Adrenal gland (tissue), 12 donors: ENCODE results near the gene BCAR3. TPM values are rescaled to one million over a fixed set of nuclear protein-coding genes. Genes with fewer than 3 reads are reported as not detected.

Experiments
- DNase-seq, 7 donors: peaks; one replicate each; pipeline ENCODE4 v3.0.0-alpha.2; 2019 to 2020
- H3K27ac ChIP-seq, 5 donors: fragments of 200-600 bp; sonication (generic) in 4 of 5; 1 replicate in 3 of 5; 2 replicates in 2 of 5; pipeline versions ENCODE4 v1.5.1 to v1.8.0; 2016 to 2020; ENCODE audit warnings: mild to moderate bottlenecking in 1 of 5
- H3K27me3 ChIP-seq: fragments of 200-600 bp; 2 replicates; pipeline ENCODE4 v1.8.0; 2021
- H3K36me3 ChIP-seq, 2 donors: fragments of 200-600 bp; replicated peaks in 1 of 2; 1 replicate in 1 of 2; 2 replicates in 1 of 2; pipeline versions ENCODE4 v1.5.1 to v1.8.0; 2018 to 2022
- H3K4me1 ChIP-seq, 2 donors: fragments of 200-600 bp; replicated peaks in 1 of 2; 1 replicate in 1 of 2; 2 replicates in 1 of 2; pipeline versions ENCODE4 v1.5.1 to v1.8.0; 2018 to 2021
- H3K4me3 ChIP-seq, 4 donors: fragments of 200-600 bp; sonication (generic) in 3 of 4; one replicate each; pipeline ENCODE4 v1.5.1; 2016 to 2018
- H3K9me3 ChIP-seq, 3 donors: fragments of 200-600 bp; sonication (generic) in 1 of 3; replicated peaks in 1 of 3; 1 replicate in 2 of 3; 2 replicates in 1 of 3; pipeline versions ENCODE4 v1.5.1 to v1.8.0; 2016 to 2021
- CTCF ChIP-seq, 6 experiments: fragments of 450-650 bp in 4 of 6; fragments of 200-600 bp in 2 of 6; sonication (generic) in 1 of 6; IDR thresholded peaks; 1 replicate in 5 of 6; 2 replicates in 1 of 6; pipeline versions ENCODE4 v1.5.1 to v1.8.0; 2016 to 2021; ENCODE audit warnings: antibody characterized with exemption in 6 of 6, mild to moderate bottlenecking in 2 of 6, moderate library complexity in 1 of 6
- POLR2A ChIP-seq, 2 donors: fragments of 450-650 bp; IDR thresholded peaks; one replicate each; pipeline ENCODE4 v1.6.1; 2017; ENCODE audit warnings: antibody characterized with exemption in 2 of 2, mild to moderate bottlenecking in 2 of 2, moderate library complexity in 1 of 2
- WGBS, 4 donors: extraction: QIAGEN DNeasy Blood & Tissue Kit in 2 of 4; methylation state at CpG; one replicate each; pipeline versions ENCODE4 v1.1.5 to v1.1.7; 2013 to 2017; 5-methylcytosine and 5-hydroxymethylcytosine counted together
- intact Hi-C, 2 donors: fragments of 100-400 bp; cut with DNase I; formaldehyde crosslinking; loops; one replicate each; pipeline versions ENCODE4 v1.14.1 to v1.15.0; 2022 to 2023
- polyA plus RNA-seq, 3 donors: library from polyadenylated mRNA; stranded (reverse); fragments of 200-250 nt in 2 of 3; fragments of 350-450 nt in 1 of 3; fragmentation: Illumina TruSeq in 1 of 3; extraction: RNeasy Lipid Tissue Mini Kit (QIAGEN cat#74804) in 1 of 3; gene quantifications; one replicate each; pipeline ENCODE4 v1.2.3, GENCODE V29; 2013 to 2014
- total RNA-seq, 9 donors: library from RNA; depleted of rRNA in 4 of 9; stranded (reverse); fragments of >200 nt in 4 of 9; fragments of 120-200 nt in 1 of 9; fragmentation: NEBNext Ultra II Directional in 1 of 9; extraction: Animal tissue kit (Norgen Biotek cat#: 25700) in 1 of 9; gene quantifications; one replicate each; pipeline versions ENCODE4 v1.1.0 to v1.2.4, GENCODE V29; 2013 to 2023
- donor health status: healthy with polysubstance abuse.
- donor health status: Bipolar disorder and iron deficiency.
- donor health status: DM: yes; HTN: yes; CAD: no.
- donor health status: DM: no; HTN: no; CAD: no.
- donor health status: DM: no; HTN: no; CAD: no.
- donor health status: DM: yes; HTN: yes; CAD: no.

Gene BCAR3
- total and polyA plus RNA-seq, 12 donors = 6.5 to 31.6 (median 23.9) TPM

GRCh38 chr1:93635614-93636543 lies 45.8 kb downstream of the BCAR3 start:
- intact Hi-C loops = loop anchor here in 1 of 2 donors (10.0 kb wide), 1 partner anchor 209 kb away; no protein-coding TSS in a partner anchor

GRCh38 chr1:93633313-93633712 lies 48.3 kb downstream of the BCAR3 start:
- no peaks in the 10 kb centered on the region for H3K9me3 ChIP-seq
- no peak overlapping the region for H3K4me3 ChIP-seq
- intact Hi-C loops = loop anchor here (5.0 to 10.0 kb wide), 3 partner anchors 44 to 211 kb away; no protein-coding TSS in a partner anchor
- TF ChIP-seq CTCF (IDR thresholded peaks at IDR 0.05) = no peak
- TF ChIP-seq POLR2A (IDR thresholded peaks at IDR 0.05) = no peak
- no peak overlapping the region for H3K27ac ChIP-seq
- peaks cover 0 to 25% of the 10 kb centered on the region in 2 donors for H3K4me1 ChIP-seq
- no peaks in the 10 kb centered on the region for H3K27me3 ChIP-seq
- WGBS, 4 donors = 97 to 98% (median 97%) methylated on average over 4 of the region's 4 CpGs
- no peaks in the 10 kb centered on the region for H3K36me3 ChIP-seq
- no peak for DNase-seq

More at GRCh38 chr1:93635614-93636543, 45.8 kb downstream of the BCAR3 start:
- H3K4me1 ChIP-seq = peaks cover 0 to 19% of the 10 kb centered on the region in 2 donors
- H3K27me3 ChIP-seq = no peaks in the 10 kb centered on the region
- TF ChIP-seq CTCF (IDR thresholded peaks at IDR 0.05) (no peak), POLR2A (IDR thresholded peaks at IDR 0.05) (no peak)
- no peak overlapping the region for H3K4me3 ChIP-seq
- peak overlapping the region in 3 of 5 donors; percentile 2 to 14 (median 10) for H3K27ac ChIP-seq
- H3K36me3 ChIP-seq = peaks cover 0 to 6% of the 10 kb centered on the region in 2 donors
- WGBS, 4 donors = 69 to 83% (median 76%) methylated on average over 14 of the region's 14 CpGs
- DNase-seq = peak in 1 of 7 donors; percentile 27
- no peaks in the 10 kb centered on the region for H3K9me3 ChIP-seq

- 74 to 83% (median 82%) methylated on average over 3 to 5 of the region's 5 CpGs for WGBS, 4 donors
- H3K9me3 ChIP-seq = no peaks in the 10 kb centered on the region
- no peak overlapping the region for H3K4me3 ChIP-seq
- intact Hi-C loops = loop anchor here (5.0 to 10.0 kb wide), 3 partner anchors 46 to 213 kb away; no protein-coding TSS in a partner anchor
- peak in 3 of 6 experiments; percentile 24 to 36 (median 36) for TF ChIP-seq CTCF (IDR thresholded peaks at IDR 0.05)
- no peak for TF ChIP-seq POLR2A (IDR thresholded peaks at IDR 0.05)
- peaks cover 0 to 25% of the 10 kb centered on the region in 2 donors for H3K4me1 ChIP-seq
- DNase-seq = peak in 2 of 7 donors; percentile 30 to 44
- no peak overlapping the region for H3K27ac ChIP-seq
- H3K36me3 ChIP-seq = no peaks in the 10 kb centered on the region
- no peaks in the 10 kb centered on the region for H3K27me3 ChIP-seq
Observed at GRCh38 chr1:93631626-93632365, 49.8 kb downstream of the BCAR3 start.

- 86 to 92% (median 90%) methylated on average over 3 of the region's 3 CpGs for WGBS, 4 donors
Observed at GRCh38 chr1:93630168-93630567, 51.5 kb downstream of the BCAR3 start.

More at GRCh38 chr1:93630168-93630567, 51.5 kb downstream of the BCAR3 start:
- Histone ChIP-seq H3K9me3 (no peaks in the 10 kb centered on the region), H3K27me3 (no peaks in the 10 kb centered on the region), H3K36me3 (no peaks in the 10 kb centered on the region), H3K27ac (peak overlapping the region in 1 of 5 donors; percentile 3), H3K4me3 (no peak overlapping the region), H3K4me1 (peaks cover 0 to 23% of the 10 kb centered on the region in 2 donors)
- intact Hi-C loops = loop anchor here (5.0 to 10.0 kb wide), 3 partner anchors 47 to 215 kb away; no protein-coding TSS in a partner anchor
- no peak for TF ChIP-seq POLR2A (IDR thresholded peaks at IDR 0.05)
- no peak for TF ChIP-seq CTCF (IDR thresholded peaks at IDR 0.05)
- no peak for DNase-seq
